ENCODE data around the gene PCDHA9.
"Not testable (repeated sequence)": the region's sequence is repeated elsewhere in the genome, so short reads cannot be mapped to it uniquely, and the experiment has no call there.

PCDHA9 gene, protein sequence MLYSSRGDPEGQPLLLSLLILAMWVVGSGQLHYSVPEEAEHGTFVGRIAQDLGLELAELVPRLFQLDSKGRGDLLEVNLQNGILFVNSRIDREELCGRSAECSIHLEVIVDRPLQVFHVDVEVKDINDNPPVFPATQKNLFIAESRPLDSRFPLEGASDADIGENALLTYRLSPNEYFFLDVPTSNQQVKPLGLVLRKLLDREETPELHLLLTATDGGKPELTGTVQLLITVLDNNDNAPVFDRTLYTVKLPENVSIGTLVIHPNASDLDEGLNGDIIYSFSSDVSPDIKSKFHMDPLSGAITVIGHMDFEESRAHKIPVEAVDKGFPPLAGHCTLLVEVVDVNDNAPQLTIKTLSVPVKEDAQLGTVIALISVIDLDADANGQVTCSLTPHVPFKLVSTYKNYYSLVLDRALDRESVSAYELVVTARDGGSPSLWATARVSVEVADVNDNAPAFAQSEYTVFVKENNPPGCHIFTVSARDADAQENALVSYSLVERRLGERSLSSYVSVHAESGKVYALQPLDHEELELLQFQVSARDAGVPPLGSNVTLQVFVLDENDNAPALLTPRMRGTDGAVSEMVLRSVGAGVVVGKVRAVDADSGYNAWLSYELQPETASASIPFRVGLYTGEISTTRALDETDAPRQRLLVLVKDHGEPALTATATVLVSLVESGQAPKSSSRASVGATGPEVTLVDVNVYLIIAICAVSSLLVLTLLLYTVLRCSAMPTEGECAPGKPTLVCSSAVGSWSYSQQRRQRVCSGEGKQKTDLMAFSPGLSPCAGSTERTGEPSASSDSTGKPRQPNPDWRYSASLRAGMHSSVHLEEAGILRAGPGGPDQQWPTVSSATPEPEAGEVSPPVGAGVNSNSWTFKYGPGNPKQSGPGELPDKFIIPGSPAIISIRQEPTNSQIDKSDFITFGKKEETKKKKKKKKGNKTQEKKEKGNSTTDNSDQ

DNA sequence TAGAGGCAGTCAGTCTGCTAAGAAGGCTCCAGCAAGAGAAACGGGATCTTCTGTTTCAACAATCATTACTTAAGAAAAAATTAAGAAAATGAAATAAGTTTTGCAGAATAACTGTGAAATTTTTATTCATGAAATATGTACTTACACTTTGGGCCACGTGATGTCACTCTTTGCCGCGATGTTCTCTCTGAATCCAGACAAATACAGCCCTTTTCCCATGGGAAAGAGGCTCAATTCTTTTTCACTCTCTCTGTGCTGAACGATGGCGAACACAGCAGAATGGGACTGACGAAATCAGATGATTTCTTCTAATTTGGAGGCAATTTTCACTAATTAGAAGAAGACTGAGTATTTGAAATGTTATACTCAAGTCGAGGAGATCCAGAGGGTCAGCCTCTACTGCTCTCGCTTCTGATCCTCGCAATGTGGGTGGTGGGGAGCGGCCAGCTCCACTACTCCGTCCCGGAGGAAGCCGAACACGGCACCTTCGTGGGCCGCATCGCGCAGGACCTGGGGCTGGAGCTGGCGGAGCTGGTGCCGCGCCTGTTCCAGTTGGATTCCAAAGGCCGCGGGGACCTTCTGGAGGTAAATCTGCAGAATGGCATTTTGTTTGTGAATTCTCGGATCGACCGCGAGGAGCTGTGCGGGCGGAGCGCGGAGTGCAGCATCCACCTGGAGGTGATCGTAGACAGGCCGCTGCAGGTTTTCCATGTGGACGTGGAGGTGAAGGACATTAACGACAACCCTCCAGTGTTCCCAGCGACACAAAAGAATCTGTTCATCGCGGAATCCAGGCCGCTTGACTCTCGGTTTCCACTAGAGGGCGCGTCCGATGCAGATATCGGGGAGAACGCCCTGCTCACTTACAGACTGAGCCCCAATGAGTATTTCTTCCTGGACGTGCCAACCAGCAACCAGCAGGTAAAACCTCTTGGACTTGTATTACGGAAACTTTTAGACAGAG is at the start of gene PCDHA9:
Gene PCDHA9, plus strand, starts transcription at position 244 of the 964 bp plus-strand sequence. Its CDS starts 114 bp downstream, at position 358.
- DNase-seq (ENCODE audit: low read depth in 1 of 2, low spot score in 1 of 2): not testable (repeated sequence)

DNA sequence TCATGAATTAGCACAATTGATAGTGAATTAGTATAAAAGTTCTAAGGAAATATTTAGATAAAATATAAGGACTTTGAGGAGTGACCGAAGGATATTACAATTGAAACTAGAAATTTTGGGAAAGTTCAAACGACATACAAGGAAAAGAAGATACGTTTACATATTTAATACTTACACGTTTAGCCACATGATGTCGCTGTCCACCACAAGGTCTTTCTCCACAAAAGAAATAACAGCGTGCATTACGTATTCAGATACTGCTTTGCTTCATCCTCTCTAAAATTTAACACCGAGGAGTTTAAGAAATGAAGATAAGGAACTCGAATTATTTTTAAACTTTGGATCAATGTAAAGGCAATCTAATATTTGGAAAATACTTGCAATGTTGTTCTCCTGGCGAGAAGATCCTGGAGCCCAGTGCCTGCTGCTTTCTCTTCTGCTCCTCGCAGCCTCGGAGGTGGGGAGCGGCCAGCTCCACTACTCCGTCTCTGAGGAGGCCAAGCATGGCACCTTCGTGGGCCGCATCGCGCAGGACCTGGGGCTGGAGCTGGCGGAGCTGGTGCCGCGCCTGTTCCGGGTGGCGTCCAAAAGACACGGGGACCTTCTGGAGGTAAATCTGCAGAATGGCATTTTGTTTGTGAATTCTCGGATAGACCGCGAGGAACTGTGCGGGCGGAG is 47.2 kb upstream of the PCDHA9 start, which contains the start of gene PCDHA3:
Gene PCDHA3, plus strand, starts transcription at position 242 of the 678 bp plus-strand sequence.
- no peak for DNase-seq (ENCODE audit: low read depth in 1 of 2, low spot score in 1 of 2)

DNA sequence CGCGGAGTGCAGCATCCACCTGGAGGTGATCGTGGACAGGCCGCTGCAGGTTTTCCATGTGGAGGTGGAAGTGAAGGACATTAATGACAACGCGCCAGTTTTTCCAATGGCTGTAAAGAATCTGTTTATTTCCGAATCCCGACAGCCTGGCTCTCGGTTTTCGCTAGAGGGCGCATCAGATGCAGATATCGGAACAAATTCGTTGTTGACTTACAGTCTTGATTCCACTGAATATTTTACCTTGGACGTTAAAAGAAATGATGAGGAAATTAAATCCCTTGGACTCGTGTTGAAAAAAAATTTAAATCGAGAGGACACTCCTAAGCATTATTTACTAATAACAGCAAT is 46.7 kb upstream of the PCDHA9 start:
- DNase-seq (ENCODE audit: low read depth in 1 of 2, low spot score in 1 of 2): no peak

DNA sequence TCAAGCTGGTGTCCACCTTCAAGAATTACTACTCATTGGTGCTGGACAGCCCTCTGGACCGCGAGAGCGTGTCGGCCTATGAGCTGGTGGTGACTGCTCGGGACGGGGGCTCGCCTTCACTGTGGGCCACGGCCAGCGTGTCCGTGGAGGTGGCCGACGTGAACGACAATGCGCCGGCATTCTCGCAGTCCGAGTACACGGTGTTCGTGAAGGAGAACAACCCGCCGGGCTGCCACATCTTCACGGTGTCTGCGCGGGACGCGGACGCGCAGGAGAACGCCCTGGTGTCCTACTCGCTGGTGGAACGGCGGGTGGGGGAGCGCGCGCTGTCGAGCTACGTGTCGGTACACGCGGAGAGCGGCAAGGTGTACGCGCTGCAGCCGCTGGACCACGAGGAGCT is 45.8 kb upstream of the PCDHA9 start:
- not testable (repeated sequence) for DNase-seq (ENCODE audit: low read depth in 1 of 2, low spot score in 1 of 2)

DNA sequence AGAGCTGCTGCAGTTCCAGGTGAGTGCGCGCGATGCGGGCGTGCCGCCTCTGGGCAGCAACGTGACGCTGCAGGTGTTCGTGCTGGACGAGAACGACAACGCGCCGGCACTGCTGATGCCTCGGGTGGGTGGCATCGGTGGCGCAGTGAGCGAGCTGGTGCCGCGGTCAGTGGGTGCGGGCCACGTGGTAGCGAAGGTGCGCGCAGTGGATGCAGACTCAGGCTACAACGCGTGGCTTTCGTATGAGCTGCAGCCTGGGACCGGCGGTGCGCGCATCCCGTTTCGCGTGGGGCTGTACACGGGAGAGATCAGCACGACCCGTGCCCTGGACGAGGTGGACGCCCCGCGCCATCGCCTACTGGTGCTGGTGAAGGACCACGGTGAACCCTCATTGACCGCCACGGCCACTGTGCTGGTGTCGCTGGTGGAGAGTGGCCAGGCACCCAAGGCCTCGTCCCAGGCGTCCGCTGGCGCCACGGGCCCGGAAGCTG is 45.4 kb upstream of the PCDHA9 start:
- DNase-seq (ENCODE audit: low read depth in 1 of 2, low spot score in 1 of 2): no peak

DNA sequence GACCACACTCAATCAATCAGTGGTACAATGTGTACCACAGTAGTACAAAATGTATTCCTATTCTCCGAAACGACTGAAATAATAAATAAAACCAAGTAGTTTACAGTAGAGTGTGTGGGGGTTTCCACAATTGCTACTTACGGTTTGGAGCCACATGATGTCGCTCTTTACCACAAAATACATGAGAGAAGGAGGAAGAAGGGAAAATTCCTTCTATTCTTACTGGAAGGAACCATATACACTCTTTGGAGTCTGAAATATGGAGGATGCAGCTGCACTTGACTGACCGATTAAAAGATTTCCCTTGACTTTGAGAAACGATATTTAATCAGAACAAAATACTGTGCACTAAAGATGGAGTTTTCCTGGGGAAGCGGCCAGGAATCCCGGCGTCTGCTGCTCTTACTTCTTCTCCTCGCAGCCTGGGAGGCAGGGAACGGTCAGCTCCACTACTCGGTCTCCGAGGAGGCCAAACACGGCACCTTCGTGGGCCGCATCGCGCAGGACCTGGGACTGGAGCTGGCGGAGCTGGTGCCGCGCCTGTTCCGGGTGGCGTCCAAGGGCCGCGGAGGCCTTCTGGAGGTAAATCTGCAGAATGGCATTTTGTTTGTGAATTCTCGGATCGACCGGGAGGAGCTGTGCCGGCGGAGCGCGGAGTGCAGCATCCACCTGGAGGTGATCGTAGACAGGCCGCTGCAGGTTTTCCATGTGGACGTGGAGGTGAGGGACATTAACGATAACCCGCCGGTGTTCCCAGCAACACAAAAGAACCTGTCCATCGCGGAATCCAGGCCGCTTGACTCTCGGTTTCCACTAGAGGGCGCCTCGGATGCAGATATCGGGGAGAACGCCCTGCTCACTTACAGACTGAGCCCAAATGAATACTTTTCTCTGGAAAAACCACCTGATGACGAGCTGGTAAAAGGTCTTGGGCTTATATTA is 41.1 kb upstream of the PCDHA9 start, which contains the start of gene PCDHA4:
Gene PCDHA4, plus strand, starts transcription at position 235 of the 942 bp plus-strand sequence.
- no peak for DNase-seq (ENCODE audit: low read depth in 1 of 2, low spot score in 1 of 2)

DNA sequence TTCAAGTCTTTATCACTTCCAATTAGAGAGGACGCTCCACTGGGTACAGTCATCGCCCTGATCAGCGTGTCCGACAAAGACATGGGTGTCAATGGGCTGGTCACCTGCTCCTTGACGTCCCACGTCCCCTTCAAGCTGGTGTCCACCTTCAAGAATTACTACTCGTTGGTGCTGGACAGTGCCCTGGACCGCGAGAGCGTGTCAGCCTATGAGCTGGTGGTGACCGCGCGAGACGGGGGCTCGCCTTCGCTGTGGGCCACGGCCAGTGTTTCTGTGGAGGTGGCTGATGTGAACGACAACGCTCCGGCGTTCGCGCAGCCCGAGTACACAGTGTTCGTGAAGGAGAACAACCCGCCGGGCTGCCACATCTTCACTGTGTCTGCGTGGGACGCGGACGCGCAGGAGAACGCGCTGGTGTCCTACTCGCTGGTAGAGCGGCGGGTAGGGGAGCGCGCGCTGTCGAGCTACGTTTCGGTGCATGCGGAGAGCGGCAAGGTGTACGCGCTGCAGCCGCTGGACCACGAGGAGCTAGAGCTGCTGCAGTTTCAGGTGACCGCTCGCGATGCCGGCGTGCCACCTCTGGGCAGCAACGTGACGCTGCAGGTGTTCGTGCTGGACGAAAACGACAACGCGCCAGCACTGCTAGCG is 39.8 kb upstream of the PCDHA9 start:
- DNase-seq (ENCODE audit: low read depth in 1 of 2, low spot score in 1 of 2): not testable (repeated sequence)

DNA sequence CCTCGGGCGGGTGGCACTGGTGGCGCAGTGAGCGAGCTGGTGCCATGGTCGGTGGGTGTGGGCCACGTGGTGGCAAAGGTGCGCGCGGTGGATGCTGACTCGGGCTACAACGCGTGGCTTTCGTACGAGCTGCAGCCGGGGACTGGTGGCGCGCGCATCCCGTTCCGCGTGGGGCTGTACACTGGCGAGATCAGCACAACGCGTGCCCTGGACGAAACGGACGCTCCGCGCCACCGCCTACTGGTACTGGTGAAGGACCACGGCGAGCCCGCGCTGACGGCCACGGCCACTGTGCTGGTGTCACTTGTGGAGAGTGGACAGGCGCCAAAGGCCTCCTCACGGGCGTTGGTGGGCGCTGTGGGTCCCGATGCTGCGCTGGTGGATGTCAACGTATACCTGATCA is 39.3 kb upstream of the PCDHA9 start:
- no peak for DNase-seq (ENCODE audit: low read depth in 1 of 2, low spot score in 1 of 2)

DNA sequence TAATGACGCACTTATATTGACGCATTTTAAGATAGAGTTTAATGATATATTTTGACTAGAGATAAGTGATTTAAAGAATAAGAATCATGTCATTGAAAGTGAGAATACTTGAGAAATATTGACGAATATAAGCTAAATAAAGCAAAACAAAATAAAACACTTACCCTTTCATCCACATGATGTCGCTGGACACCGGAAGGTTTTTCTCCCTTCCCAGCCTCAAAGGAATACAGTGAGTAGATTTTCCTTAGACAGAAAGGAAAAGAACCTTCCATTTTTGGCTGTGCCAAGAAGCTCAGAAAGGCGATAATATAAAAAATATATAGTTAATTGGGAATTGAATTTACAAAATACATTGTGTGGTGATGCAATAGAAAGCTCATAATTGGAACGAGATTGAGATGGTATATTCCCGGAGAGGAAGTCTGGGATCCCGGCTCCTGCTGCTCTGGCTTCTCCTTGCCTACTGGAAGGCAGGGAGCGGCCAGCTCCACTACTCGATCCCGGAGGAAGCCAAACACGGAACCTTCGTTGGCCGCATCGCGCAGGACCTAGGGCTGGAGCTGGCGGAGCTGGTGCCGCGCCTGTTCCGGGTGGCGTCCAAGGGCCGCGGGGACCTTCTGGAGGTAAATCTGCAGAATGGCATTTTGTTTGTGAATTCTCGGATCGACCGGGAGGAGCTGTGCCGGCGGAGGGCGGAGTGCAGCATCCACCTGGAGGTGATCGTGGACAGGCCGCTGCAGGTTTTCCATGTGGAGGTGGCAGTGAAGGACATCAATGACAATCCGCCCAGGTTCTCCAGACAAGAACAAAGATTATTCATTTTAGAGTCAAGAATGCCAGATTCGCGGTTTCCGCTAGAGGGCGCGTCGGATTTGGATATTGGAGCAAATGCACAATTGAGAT is 26.6 kb upstream of the PCDHA9 start, which contains the start of gene PCDHA5:
Gene PCDHA5, plus strand, starts transcription at position 239 of the 906 bp plus-strand sequence.
- no peak for DNase-seq (ENCODE audit: low read depth in 1 of 2, low spot score in 1 of 2)

DNA sequence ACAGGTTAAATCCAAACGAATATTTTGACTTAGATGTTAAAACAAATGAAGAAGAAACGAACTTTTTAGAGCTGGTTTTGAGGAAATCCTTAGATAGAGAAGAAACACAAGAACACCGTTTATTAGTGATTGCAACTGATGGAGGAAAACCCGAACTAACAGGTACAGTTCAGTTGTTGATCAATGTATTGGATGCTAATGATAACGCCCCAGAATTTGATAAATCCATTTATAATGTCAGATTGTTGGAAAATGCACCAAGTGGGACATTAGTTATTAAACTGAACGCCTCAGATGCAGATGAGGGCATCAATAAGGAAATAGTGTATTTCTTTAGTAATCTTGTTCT is 25.9 kb upstream of the PCDHA9 start:
- no peak for DNase-seq (ENCODE audit: low read depth in 1 of 2, low spot score in 1 of 2)

DNA sequence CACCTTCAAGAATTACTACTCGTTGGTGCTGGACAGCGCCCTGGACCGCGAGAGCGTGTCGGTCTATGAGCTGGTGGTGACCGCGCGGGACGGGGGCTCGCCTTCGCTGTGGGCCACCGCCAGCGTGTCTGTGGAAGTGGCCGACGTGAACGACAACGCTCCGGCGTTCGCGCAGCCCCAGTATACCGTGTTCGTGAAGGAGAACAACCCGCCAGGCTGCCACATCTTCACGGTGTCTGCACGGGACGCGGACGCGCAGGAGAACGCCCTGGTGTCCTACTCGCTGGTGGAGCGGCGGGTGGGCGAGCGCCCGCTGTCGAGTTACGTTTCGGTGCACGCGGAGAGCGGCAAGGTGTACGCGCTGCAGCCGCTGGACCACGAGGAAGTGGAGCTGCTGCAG is 25.2 kb upstream of the PCDHA9 start:
- not testable (repeated sequence) for DNase-seq (ENCODE audit: low read depth in 1 of 2, low spot score in 1 of 2)

DNA sequence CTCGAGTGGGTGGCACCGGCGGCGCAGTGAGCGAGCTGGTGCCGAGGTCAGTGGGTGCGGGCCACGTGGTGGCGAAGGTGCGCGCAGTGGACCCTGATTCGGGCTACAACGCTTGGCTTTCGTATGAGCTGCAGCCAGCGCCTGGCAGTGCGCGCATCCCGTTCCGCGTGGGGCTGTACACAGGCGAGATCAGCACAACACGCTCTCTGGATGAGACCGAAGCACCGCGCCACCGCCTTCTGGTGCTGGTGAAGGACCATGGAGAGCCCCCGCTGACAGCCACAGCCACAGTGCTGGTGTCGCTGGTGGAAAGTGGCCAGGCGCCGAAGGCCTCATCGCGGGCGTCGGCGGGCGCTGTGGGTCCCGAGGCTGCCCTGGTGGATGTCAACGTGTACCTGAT is 24.7 kb upstream of the PCDHA9 start:
- no peak for DNase-seq (ENCODE audit: low read depth in 1 of 2, low spot score in 1 of 2)

DNA sequence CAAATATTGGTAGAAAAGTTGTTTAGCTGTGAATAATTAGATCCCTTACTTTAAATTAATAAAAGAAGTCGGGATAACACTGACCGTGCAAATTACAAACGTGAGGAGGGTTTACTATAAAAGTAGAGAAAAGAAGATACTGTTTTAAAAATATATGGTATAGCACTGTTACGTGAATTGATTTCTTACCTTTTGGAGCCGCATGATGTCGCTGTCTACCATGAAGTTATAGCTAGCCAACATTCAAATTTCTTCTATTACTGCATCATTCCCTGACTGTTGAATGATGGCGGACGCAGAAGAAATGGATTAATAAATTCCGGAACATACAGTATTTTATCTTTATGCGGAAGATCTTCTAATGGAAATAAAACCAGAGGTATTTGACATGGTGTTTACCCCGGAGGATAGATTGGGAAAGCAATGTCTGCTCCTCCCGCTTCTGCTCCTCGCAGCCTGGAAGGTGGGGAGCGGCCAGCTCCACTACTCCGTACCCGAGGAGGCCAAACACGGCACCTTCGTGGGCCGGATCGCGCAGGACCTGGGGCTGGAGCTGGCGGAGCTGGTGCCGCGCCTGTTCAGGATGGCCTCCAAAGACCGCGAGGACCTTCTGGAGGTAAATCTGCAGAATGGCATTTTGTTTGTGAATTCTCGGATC is 20.3 kb upstream of the PCDHA9 start, which contains the start of gene PCDHA6:
Gene PCDHA6, plus strand, starts transcription at position 257 of the 658 bp plus-strand sequence. Its CDS starts 132 bp downstream, at position 389.
- DNase-seq (ENCODE audit: low read depth in 1 of 2, low spot score in 1 of 2): no peak

DNA sequence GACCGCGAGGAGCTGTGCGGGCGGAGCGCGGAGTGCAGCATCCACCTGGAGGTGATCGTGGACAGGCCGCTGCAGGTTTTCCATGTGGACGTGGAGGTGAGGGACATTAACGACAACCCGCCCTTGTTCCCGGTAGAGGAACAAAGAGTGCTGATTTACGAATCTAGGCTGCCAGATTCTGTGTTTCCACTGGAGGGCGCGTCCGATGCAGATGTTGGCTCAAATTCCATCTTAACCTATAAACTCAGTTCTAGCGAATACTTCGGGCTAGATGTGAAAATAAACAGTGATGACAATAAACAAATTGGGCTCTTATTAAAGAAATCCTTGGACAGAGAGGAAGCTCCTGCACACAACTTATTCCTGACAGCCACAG is 19.8 kb upstream of the PCDHA9 start:
- DNase-seq (ENCODE audit: low read depth in 1 of 2, low spot score in 1 of 2): no peak

DNA sequence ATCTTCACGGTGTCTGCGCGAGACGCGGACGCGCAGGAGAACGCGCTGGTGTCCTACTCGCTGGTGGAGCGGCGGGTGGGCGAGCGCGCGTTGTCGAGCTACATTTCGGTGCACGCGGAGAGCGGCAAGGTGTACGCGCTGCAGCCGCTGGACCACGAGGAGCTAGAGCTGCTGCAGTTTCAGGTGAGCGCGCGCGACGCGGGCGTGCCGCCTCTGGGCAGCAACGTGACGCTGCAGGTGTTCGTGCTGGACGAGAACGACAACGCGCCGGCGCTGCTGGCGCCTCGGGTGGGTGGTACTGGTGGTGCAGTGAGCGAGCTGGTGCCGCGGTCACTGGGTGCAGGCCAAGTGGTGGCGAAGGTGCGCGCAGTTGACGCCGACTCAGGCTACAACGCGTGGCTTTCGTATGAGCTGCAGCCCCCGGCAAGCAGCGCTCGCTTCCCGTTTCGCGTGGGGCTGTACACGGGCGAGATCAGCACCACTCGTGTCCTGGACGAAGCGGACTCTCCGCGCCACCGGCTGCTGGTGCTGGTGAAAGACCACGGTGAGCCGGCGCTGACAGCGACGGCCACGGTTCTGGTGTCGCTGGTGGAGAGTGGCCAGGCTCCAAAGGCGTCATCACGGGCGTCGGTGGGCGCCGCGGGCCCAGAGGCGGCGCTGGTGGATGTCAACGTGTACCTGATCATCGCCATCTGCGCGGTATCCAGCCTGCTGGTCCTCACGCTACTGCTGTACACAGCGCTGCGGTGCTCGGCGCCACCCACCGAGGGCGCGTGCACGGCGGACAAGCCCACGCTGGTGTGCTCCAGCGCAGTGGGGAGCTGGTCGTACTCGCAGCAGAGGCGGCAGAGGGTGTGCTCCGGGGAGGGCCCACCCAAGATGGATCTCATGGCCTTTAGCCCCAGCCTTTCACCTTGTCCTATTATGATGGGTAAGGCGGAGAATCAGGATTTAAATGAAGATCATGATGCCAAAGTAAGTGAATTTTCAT is 18.4 kb upstream of the PCDHA9 start:
- DNase-seq (ENCODE audit: low read depth in 1 of 2, low spot score in 1 of 2): not testable (repeated sequence)
